OCI-LY7 (cell line): ENCODE measurements around the gene APLP2. TPM values are rescaled to one million over a fixed set of nuclear protein-coding genes. Genes with fewer than 3 reads are reported as not detected.
A peak's percentile ranks its signal among the peaks of the same experiment; 100 is the strongest.
"Not testable (repeated sequence)": the region's sequence is repeated elsewhere in the genome, so short reads cannot be mapped to it uniquely, and the experiment has no call there.

ENCODE experiments used
- Bru-seq: library from RNA; stranded (reverse); fragments of 400-500 nt; gene quantifications from one replicate; lab custom pipeline; 2021; lab: Mats Ljungman, UMichigan
- BruChase-seq, 2 experiments: library from RNA; stranded (reverse); fragments of 400-500 nt; gene quantifications; one replicate each; lab custom pipeline; 2021; lab: Mats Ljungman, UMichigan
- BruUV-seq: library from RNA; stranded (reverse); fragments of 400-500 nt; replicated peaks from 2 replicates; lab custom pipeline; 2021; lab: Mats Ljungman, UMichigan
- CTCF ChIA-PET: fragments of 300-600 bp; sonication (Branson Sonifier 250); formaldehyde crosslinking; loops from one replicate; lab custom pipeline; 2022; ENCODE audit warnings: antibody characterized with exemption; ENCODE audit not compliant: unreplicated experiment; lab: Charles Lee
- POLR2A ChIA-PET: fragments of 300-600 bp; sonication (Branson Sonifier 250); formaldehyde crosslinking; loops from one replicate; lab custom pipeline; 2022; ENCODE audit warnings: antibody characterized with exemption; lab: Charles Lee
- DNase-seq: peaks from one replicate; pipeline ENCODE4 v3.0.0-alpha.2; 2015; ENCODE audit warnings: low spot score
- H2AFZ ChIP-seq: fragments of 200-600 bp; sonication (generic), shearing (Covaris generic); 2 replicates; pipeline ENCODE4 v1.6.1; 2014; ENCODE audit warnings: mild to moderate bottlenecking, antibody characterized with exemption, low read length, moderate library complexity
- H3K27ac ChIP-seq: fragments of 200-600 bp; sonication (generic); 2 replicates; pipeline ENCODE4 v1.5.1; 2014; ENCODE audit warnings: mixed run types, low read depth, mild to moderate bottlenecking, moderate library complexity, low read length, inconsistent platforms; ENCODE audit not compliant: poor library complexity, severe bottlenecking
- H3K36me3 ChIP-seq: fragments of 200-600 bp; sonication (generic); 2 replicates; pipeline ENCODE4 v1.6.1; 2014; ENCODE audit warnings: mild to moderate bottlenecking, antibody characterized with exemption, low read length, moderate library complexity, mixed read lengths; ENCODE audit not compliant: insufficient read depth
- H3K4me1 ChIP-seq: fragments of 200-600 bp; sonication (generic); 2 replicates; pipeline ENCODE4 v1.5.1; 2014; ENCODE audit warnings: mild to moderate bottlenecking, low read length; ENCODE audit not compliant: insufficient read depth, poor library complexity, severe bottlenecking
- H3K4me2 ChIP-seq: fragments of 200-600 bp; sonication (generic); 2 replicates; pipeline ENCODE4 v1.6.1; 2014; ENCODE audit warnings: mild to moderate bottlenecking, low read length
- H3K4me3 ChIP-seq: fragments of 200-600 bp; sonication (generic); 2 replicates; pipeline ENCODE4 v1.5.1; 2014; ENCODE audit warnings: mild to moderate bottlenecking, low read depth, low read length; ENCODE audit not compliant: poor library complexity, severe bottlenecking
- H3K79me2 ChIP-seq: fragments of 200-600 bp; sonication (generic); 2 replicates; pipeline ENCODE4 v1.6.1; 2016; ENCODE audit warnings: low read depth, mild to moderate bottlenecking, low read length, moderate library complexity, mixed read lengths; ENCODE audit not compliant: insufficient read depth
- H3K9me2 ChIP-seq: fragments of 200-600 bp; sonication (generic); 2 replicates; pipeline ENCODE4 v1.6.1; 2016; ENCODE audit warnings: mild to moderate bottlenecking, low read length, mixed read lengths; ENCODE audit not compliant: insufficient read depth
- H3K9me3 ChIP-seq: fragments of 200-600 bp; sonication (generic); 2 replicates; pipeline ENCODE4 v1.6.1; 2014; ENCODE audit warnings: mild to moderate bottlenecking, mixed run types, low read length, mixed read lengths
- H4K20me1 ChIP-seq: fragments of 200-600 bp; sonication (generic); 2 replicates; pipeline ENCODE4 v1.6.1; 2014; ENCODE audit warnings: mild to moderate bottlenecking, antibody characterized with exemption, low read length, moderate library complexity, mixed read lengths; ENCODE audit not compliant: insufficient read depth
- CTCF ChIP-seq: fragments of 200-600 bp; sonication (generic); conservative IDR thresholded peaks from 2 replicates; pipeline ENCODE4 v1.5.1; 2014; ENCODE audit warnings: mild to moderate bottlenecking, antibody characterized with exemption, low read length, moderate library complexity, mixed read lengths
- EZH2phosphoT487 ChIP-seq: fragments of 200-600 bp; sonication (generic); IDR thresholded peaks from 2 replicates; pipeline ENCODE4 v1.6.1; 2018; ENCODE audit warnings: low read depth, borderline replicate concordance, mild to moderate bottlenecking, mixed run types, antibody characterized with exemption, low read length, moderate library complexity, mixed read lengths
- intact Hi-C: fragments of 100-400 bp; cut with micrococcal nuclease; formaldehyde crosslinking; loops from one replicate; pipeline ENCODE4 v1.10.0; 2022; ENCODE audit not compliant: unreplicated experiment
- long read RNA-seq: library from polyadenylated mRNA; stranded (forward); transcript quantifications from one replicate; pipeline ENCODE4 v2.0.0, GENCODE V29; 2022
- total RNA-seq, 2 experiments: library from RNA; depleted of rRNA in 1 of 2; stranded (reverse); fragments of >200 nt in 1 of 2; shearing (Covaris generic) in 1 of 2; gene quantifications; 2 replicates each; pipeline ENCODE4 v1.2.3, GENCODE V29; 2014 to 2022

The APLP2 gene
- 144 and 147 TPM in 2 replicates for total RNA-seq (2014; rRNA removed; shearing (Covaris generic))
- 279 and 284 TPM in 2 replicates for total RNA-seq (2022)
- Bru-seq, nascent RNA: percentile 95 among the genes with signal in this experiment
- BruChase-seq, experiment 1, labeled RNA remaining after a 6-hour chase: percentile 98 among the genes with signal in this experiment
- BruChase-seq, experiment 2, labeled RNA remaining after a 2-hour chase: percentile 95 among the genes with signal in this experiment
- long read RNA-seq, transcript APLP2-201 (18 exons, 3,727 nt): minor isoform, 103 of 521 reads
- long read RNA-seq, transcript APLP2-215 (3 exons, 1,322 nt): minor isoform, 7 of 521 reads
- long read RNA-seq, transcript APLP2-203 (17 exons, 3,270 nt): major isoform, 200 of 521 reads
- long read RNA-seq, transcript APLP2-210 (16 exons, 2,530 nt): minor isoform, 85 of 521 reads
- long read RNA-seq, partial matches to known transcripts: 45 of 521 reads
- long read RNA-seq, other reads (novel, unspliced or antisense): 73 of 521 reads

DNA sequence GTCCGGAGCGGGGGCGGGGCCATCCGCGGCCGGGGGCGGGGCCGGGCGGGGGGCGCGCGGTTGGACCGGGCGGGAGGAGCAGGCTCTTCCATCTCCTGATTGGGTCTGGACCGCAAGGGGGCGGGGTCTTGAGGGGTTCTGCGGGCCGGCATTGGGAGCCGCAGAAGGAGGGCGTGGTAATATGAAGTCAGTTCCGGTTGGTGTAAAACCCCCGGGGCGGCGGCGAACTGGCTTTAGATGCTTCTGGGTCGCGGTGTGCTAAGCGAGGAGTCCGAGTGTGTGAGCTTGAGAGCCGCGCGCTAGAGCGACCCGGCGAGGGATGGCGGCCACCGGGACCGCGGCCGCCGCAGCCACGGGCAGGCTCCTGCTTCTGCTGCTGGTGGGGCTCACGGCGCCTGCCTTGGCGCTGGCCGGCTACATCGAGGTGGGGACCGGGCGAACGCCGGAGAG lies at the start of gene APLP2:
TSS of gene APLP2 (plus strand) at position 236 of the 450 bp plus-strand sequence. CDS start at position 320, 84 bp downstream.
- intact Hi-C loops: loop anchor here (1.0 to 2.0 kb wide), 4 partner anchors 47 to 146 kb away; no protein-coding TSS in a partner anchor
- ChIA-PET CTCF (no interaction called here), POLR2A (interaction anchor here (2.3 to 3.8 kb wide), 2 partner anchors 63 to 67 kb away, joined by 14 to 44 read pairs; partner anchors contain the start of gene PRDM10)
- H3K27ac ChIP-seq: peak within 1 kb of the TSS; percentile 57
- H2AFZ ChIP-seq: peak within 1 kb of the TSS; percentile 68; the same call in 1 of the 2 replicates
- H3K4me3 ChIP-seq: peak within 1 kb of the TSS; percentile 81
- peak; percentile 99 for DNase-seq
- BruUV-seq: no TSS peak
- peaks cover 45% of the 10 kb centered on the region for H3K79me2 ChIP-seq
- peaks cover 49% of the 10 kb centered on the region for H3K4me1 ChIP-seq
- no peaks in the 10 kb centered on the region for H3K9me3 ChIP-seq
- H3K9me2 ChIP-seq: no peaks in the 10 kb centered on the region
- H3K4me2 ChIP-seq: peak within 1 kb of the TSS; percentile 93
- no peak for TF ChIP-seq CTCF
- no peak for TF ChIP-seq EZH2phosphoT487
- H4K20me1 ChIP-seq: peaks cover 22% of the 10 kb centered on the region
- H3K36me3 ChIP-seq: peaks cover 13% of the 10 kb centered on the region

DNA sequence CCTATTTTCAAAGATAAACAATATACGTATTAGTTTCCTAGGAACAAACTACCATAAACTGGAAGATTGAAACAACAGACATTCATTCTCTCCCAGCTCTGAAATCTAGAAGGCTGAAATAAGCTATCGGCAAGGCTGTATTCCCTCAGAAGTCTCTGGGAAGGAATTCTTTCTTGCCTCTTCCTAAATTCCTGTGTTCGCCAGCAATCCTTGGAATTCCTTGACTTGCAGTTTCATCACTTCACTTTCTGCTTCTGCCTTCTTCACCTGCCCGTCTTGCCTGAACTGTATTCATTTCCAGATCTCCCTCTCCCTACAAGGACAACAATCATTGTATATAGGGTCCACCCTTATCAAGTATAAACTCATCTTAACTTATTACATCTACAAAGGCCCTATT lies 49.4 kb upstream of the APLP2 start:
- Histone ChIP-seq H3K79me2 (no peaks in the 10 kb centered on the region), H3K9me2 (no peaks in the 10 kb centered on the region), H2AFZ (no peak overlapping the region; the same call in 1 of the 2 replicates), H3K4me1 (peaks cover 69% of the 10 kb centered on the region), H4K20me1 (no peaks in the 10 kb centered on the region), H3K9me3 (peaks cover 10% of the 10 kb centered on the region), H3K36me3 (peaks cover 4% of the 10 kb centered on the region; the same call in 1 of the 2 replicates), H3K4me2 (peak overlapping the region; percentile 26; the same call in 1 of the 2 replicates), H3K27ac (peak overlapping the region; percentile 63), H3K4me3 (no peak overlapping the region)
- BruUV-seq: no TSS peak
- TF ChIP-seq EZH2phosphoT487 (no peak), CTCF (no peak)
- ChIA-PET CTCF (no interaction called here), POLR2A (interaction anchor here (0.7 to 1.6 kb wide), 3 partner anchors 12 to 739 kb away, joined by 3 to 6 read pairs (median 4); no protein-coding TSS in a partner anchor)
- no peak for DNase-seq
- intact Hi-C loops: loop anchor here (5.0 kb wide), 1 partner anchor 97 kb away; no protein-coding TSS in a partner anchor

DNA sequence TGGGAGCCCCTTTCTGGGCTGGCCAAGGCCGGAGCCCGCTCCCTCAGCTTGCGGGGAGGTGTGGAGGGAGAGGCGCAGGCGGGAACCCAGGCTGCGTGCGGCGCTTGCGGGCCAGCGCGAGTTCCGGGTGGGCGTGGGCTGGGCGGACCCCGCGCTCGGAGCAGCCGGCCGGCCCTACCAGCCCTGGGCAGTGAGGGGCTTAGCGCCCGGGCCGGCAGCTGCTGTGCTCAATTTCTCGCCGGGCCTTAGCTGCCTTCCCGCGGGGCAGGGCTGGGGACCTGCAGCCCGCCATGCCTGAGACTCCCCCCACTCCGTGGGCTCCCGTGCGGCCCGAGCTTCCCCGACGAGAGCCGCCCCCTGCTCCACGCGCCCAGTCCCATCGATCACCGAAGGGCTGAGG lies 48.1 kb upstream of the APLP2 start:
- BruUV-seq: not testable (repeated sequence)
- intact Hi-C loops: loop anchor here (2.0 to 5.0 kb wide), 2 partner anchors 47 to 96 kb away; partner anchors contain the start of gene APLP2

More for the DNA sequence above, 48.1 kb upstream of the APLP2 start:
- H3K79me2 ChIP-seq, H3K9me3 ChIP-seq, H3K9me2 ChIP-seq, H2AFZ ChIP-seq, H3K4me3 ChIP-seq, DNase-seq, H4K20me1 ChIP-seq, CTCF ChIA-PET, H3K27ac ChIP-seq, H3K36me3 ChIP-seq, H3K4me2 ChIP-seq: not testable (repeated sequence)
- POLR2A ChIA-PET: interaction anchor here (0.9 to 2.1 kb wide), 8 partner anchors 14 to 100 kb away, joined by 3 to 10 read pairs (median 3); partner anchors contain the start of gene PRDM10
- peaks cover 79% of the 10 kb centered on the region for H3K4me1 ChIP-seq
